ENCODE measurements around the gene DAB2. TPM values are rescaled to one million over a fixed set of nuclear protein-coding genes. Genes with fewer than 3 reads are reported as not detected.

DAB2 gene
- total and polyA plus RNA-seq, 2 donors from 2014 or later, result 138 to 199 TPM

DNA sequence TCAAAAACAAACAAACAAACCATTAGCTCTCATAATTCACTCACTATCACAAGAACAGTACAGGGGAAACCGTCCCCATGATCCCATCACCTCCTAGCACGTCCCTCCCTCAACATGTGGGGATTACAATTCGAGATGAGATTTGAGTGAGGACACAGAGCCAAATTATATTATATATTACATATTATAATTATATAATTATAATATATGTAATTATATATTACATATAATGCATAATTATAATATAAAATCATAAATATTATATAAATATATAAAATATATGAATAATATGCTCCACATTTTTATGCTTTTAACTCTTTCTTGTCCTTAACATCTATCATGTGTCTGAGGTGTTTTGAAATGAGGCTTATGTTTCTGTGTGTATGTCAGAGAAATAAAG lies 57.1 kb downstream of the DAB2 start:
- Histone ChIP-seq H3K9me3 (ENCODE audit: control insufficient read depth in 2 of 3, insufficient read depth in 1 of 3, low read length in 3 of 3) (no peaks in the 10 kb centered on the region), H3K27ac (ENCODE audit: low read depth in 2 of 2, low read length in 2 of 2) (no peak overlapping the region), H3K9ac (ENCODE audit: low read length in 3 of 3) (no peak overlapping the region), H3K4me3 (ENCODE audit: low read length in 3 of 3) (no peak overlapping the region), H3K27me3 (ENCODE audit: control insufficient read depth, insufficient read depth, low read length) (no peaks in the 10 kb centered on the region), H3K4me1 (ENCODE audit: control insufficient read depth in 2 of 3, insufficient read depth in 2 of 3, low read depth in 1 of 3, low read length in 3 of 3) (peaks cover 0 to 40% (median 9%) of the 10 kb centered on the region in 3 donors), H3K36me3 (ENCODE audit: control insufficient read depth in 2 of 3, insufficient read depth in 3 of 3, low read length in 3 of 3) (peaks cover 2 to 5% (median 3%) of the 10 kb centered on the region in 3 donors)
- FAIRE-seq (no peak), DNase-seq (no peak)
- TF ChIP-seq, protein P1, sequence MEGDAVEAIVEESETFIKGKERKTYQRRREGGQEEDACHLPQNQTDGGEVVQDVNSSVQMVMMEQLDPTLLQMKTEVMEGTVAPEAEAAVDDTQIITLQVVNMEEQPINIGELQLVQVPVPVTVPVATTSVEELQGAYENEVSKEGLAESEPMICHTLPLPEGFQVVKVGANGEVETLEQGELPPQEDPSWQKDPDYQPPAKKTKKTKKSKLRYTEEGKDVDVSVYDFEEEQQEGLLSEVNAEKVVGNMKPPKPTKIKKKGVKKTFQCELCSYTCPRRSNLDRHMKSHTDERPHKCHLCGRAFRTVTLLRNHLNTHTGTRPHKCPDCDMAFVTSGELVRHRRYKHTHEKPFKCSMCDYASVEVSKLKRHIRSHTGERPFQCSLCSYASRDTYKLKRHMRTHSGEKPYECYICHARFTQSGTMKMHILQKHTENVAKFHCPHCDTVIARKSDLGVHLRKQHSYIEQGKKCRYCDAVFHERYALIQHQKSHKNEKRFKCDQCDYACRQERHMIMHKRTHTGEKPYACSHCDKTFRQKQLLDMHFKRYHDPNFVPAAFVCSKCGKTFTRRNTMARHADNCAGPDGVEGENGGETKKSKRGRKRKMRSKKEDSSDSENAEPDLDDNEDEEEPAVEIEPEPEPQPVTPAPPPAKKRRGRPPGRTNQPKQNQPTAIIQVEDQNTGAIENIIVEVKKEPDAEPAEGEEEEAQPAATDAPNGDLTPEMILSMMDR (IDR thresholded peaks at IDR 0.05; ENCODE audit: borderline replicate concordance, extremely low read depth, insufficient read depth), result no peak
- intact Hi-C loops (cut with DNase I), result no loop called here

- no peaks in the 10 kb centered on the region for H3K27me3 ChIP-seq (ENCODE audit: control insufficient read depth, insufficient read depth, low read length)
- no peak for FAIRE-seq
- H3K4me3 ChIP-seq (ENCODE audit: low read length in 3 of 3), result no peak within 1 kb of the TSS
- no peak within 1 kb of the TSS for H3K27ac ChIP-seq (ENCODE audit: low read depth in 2 of 2, low read length in 2 of 2)
- no peak for DNase-seq
- H3K36me3 ChIP-seq (ENCODE audit: control insufficient read depth in 2 of 3, insufficient read depth in 3 of 3, low read length in 3 of 3), result no peaks in the 10 kb centered on the region
- no peaks in the 10 kb centered on the region for H3K9me3 ChIP-seq (ENCODE audit: control insufficient read depth in 2 of 3, insufficient read depth in 1 of 3, low read length in 3 of 3)
- H3K4me1 ChIP-seq (ENCODE audit: control insufficient read depth in 2 of 3, insufficient read depth in 2 of 3, low read depth in 1 of 3, low read length in 3 of 3), result peaks cover 0 to 11% (median 0%) of the 10 kb centered on the region in 3 donors
- intact Hi-C loops (cut with DNase I), result no loop called here
- TF ChIP-seq, protein P1 (IDR thresholded peaks at IDR 0.05; ENCODE audit: borderline replicate concordance, extremely low read depth, insufficient read depth), result no peak
- H3K9ac ChIP-seq (ENCODE audit: low read length in 3 of 3), result no peak within 1 kb of the TSS
Observed at GRCh38 chr5:39364367-39364766, 60.4 kb downstream of the DAB2 start, which contains the start of gene C9. Gene C9 (minus strand): TSS chr5:39364495. CDS start chr5:39364464, 31 bp downstream.

DNA sequence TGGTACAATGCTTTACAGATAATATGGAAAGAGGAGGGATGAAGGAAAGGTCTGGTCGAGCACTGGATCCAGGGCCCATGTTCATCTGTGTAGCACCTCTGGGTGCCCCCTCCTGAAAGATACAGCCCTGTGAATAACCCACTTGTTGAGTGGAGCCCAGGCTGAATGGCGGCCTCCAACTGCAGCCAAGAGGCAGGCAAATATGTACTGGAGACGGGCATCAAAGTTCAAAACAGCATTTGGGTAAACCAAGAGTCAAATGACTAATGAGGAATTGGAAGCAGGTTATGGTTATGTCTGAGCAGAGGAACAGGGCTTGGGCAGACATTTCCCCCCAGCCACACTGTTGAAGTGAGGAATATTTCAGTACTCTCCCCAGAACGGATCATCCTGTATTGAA lies 61.6 kb downstream of the DAB2 start:
- Histone ChIP-seq H3K4me1 (ENCODE audit: control insufficient read depth in 2 of 3, insufficient read depth in 2 of 3, low read depth in 1 of 3, low read length in 3 of 3) (peaks cover 0 to 4% (median 0%) of the 10 kb centered on the region in 3 donors), H3K9ac (ENCODE audit: low read length in 3 of 3) (no peak overlapping the region), H3K36me3 (ENCODE audit: control insufficient read depth in 2 of 3, insufficient read depth in 3 of 3, low read length in 3 of 3) (no peaks in the 10 kb centered on the region), H3K27me3 (ENCODE audit: control insufficient read depth, insufficient read depth, low read length) (no peaks in the 10 kb centered on the region), H3K4me3 (ENCODE audit: low read length in 3 of 3) (no peak overlapping the region), H3K27ac (ENCODE audit: low read depth in 2 of 2, low read length in 2 of 2) (no peak overlapping the region), H3K9me3 (ENCODE audit: control insufficient read depth in 2 of 3, insufficient read depth in 1 of 3, low read length in 3 of 3) (no peaks in the 10 kb centered on the region)
- intact Hi-C loops (cut with DNase I), result no loop called here
- no peak for DNase-seq
- TF ChIP-seq, protein P1 (IDR thresholded peaks at IDR 0.05; ENCODE audit: borderline replicate concordance, extremely low read depth, insufficient read depth), result no peak
- FAIRE-seq, result no peak

DNA sequence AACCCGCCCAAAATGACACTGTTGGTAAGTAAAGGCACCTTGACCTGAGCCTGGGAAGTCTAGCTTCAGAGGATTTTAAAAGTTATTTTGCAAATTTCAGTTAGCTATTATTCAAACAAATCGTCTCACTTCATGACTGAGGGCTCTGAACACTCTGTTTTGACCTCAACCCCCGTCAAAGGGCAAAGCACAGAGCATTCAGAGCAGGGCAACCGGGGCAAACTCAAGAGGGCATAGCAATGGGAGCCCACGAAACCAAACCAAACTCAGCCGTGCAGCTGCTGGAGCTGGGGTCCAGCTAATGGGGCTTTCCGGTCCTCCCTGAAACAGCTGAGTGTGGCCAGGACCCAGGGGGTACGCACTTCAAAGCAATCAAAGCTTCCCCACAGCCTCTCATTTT lies 62.1 kb downstream of the DAB2 start:
- TF ChIP-seq, protein P1 (IDR thresholded peaks at IDR 0.05; ENCODE audit: borderline replicate concordance, extremely low read depth, insufficient read depth), result no peak
- no peaks in the 10 kb centered on the region for H3K27me3 ChIP-seq (ENCODE audit: control insufficient read depth, insufficient read depth, low read length)
- H3K4me1 ChIP-seq (ENCODE audit: control insufficient read depth in 2 of 3, insufficient read depth in 2 of 3, low read depth in 1 of 3, low read length in 3 of 3), result peaks cover 0 to 4% (median 0%) of the 10 kb centered on the region in 3 donors
- H3K9me3 ChIP-seq (ENCODE audit: control insufficient read depth in 2 of 3, insufficient read depth in 1 of 3, low read length in 3 of 3), result no peaks in the 10 kb centered on the region
- intact Hi-C loops (cut with DNase I), result no loop called here
- FAIRE-seq (no peak), DNase-seq (no peak)
- no peak overlapping the region for H3K9ac ChIP-seq (ENCODE audit: low read length in 3 of 3)
- H3K4me3 ChIP-seq (ENCODE audit: low read length in 3 of 3), result no peak overlapping the region
- H3K27ac ChIP-seq (ENCODE audit: low read depth in 2 of 2, low read length in 2 of 2), result no peak overlapping the region
- H3K36me3 ChIP-seq (ENCODE audit: control insufficient read depth in 2 of 3, insufficient read depth in 3 of 3, low read length in 3 of 3), result no peaks in the 10 kb centered on the region

Measured in kidney (tissue), 14 donors.